Measurements from ENCODE around the gene ULK4. TPM values are rescaled to one million over a fixed set of nuclear protein-coding genes. Genes with fewer than 3 reads are reported as not detected.

The ULK4 gene
- total and polyA plus RNA-seq, 2 of the 4 experiments (the other 2 are of a cell fraction), result 2.7 to 5.0 TPM

DNA sequence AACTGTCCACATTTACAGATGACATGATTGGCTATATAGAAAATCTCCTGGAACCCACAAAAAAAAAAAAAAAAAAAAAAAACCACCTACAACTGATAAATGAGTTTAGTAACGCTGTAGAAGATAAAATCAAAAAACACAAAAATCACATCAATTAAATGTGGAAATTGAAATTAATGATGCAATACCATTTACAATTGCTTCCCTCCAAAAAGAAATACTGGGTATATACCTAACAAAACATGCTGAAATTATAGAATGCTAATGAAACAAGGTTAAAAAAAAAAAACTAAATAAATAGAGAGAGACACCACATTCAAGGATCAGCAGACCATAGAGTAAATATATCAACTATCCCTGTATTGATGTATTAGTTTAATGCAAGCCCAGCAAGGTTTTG, 215.7 kb downstream of the ULK4 start:
- Histone ChIP-seq H4K8ac (ENCODE audit: low read depth in 2 of 2, low read length in 2 of 2) (no peak overlapping the region), H4K91ac (ENCODE audit: insufficient read depth, low read depth, low read length) (no peak overlapping the region), H2BK120ac (ENCODE audit: low read depth, low read length) (no peak overlapping the region), H3K9me1 (ENCODE audit: insufficient read depth, low read length) (no peaks in the 10 kb centered on the region), H3K9ac (ENCODE audit: low read depth, low read length) (no peak overlapping the region), H3K27ac (ENCODE audit: insufficient read depth, low read length) (no peak overlapping the region), H2AK9ac (replicated peaks; ENCODE audit: low read depth, low read length, poor library complexity) (no peak overlapping the region), H2BK5ac (ENCODE audit: low read depth, low read length, poor library complexity, severe bottlenecking) (no peak overlapping the region), H2BK20ac (ENCODE audit: low read depth, low read length) (no peak overlapping the region), H3K4me3 (ENCODE audit: insufficient read depth, low read depth, low read length) (no peak overlapping the region), H3K4me1 (ENCODE audit: control insufficient read depth, insufficient read depth, low read length) (no peaks in the 10 kb centered on the region), H4K5ac (ENCODE audit: low read depth, low read length) (no peak overlapping the region), H3K18ac (ENCODE audit: low read depth, low read length) (no peak overlapping the region), H3K36me3 (ENCODE audit: control insufficient read depth, insufficient read depth, low read length) (no peaks in the 10 kb centered on the region), H3K14ac (replicated peaks; ENCODE audit: low read depth, low read length) (no peak overlapping the region), H3K4ac (ENCODE audit: low read depth, low read length) (no peak overlapping the region), H2BK15ac (ENCODE audit: low read depth, low read length) (no peak overlapping the region), H3K56ac (ENCODE audit: extremely low read depth, insufficient read depth, low read length) (no peak overlapping the region), H2AK5ac (ENCODE audit: low read depth, low read length) (no peak overlapping the region), H2AFZ (replicated peaks; ENCODE audit: low read length, poor library complexity) (no peak overlapping the region), H3K4me2 (ENCODE audit: low read depth, low read length) (no peak overlapping the region), H3K79me1 (ENCODE audit: low read depth in 1 of 2, low read length in 2 of 2) (no peaks in the 10 kb centered on the region), H3K9me3 (ENCODE audit: control insufficient read depth, insufficient read depth, low read length) (no peaks in the 10 kb centered on the region), H4K20me1 (ENCODE audit: insufficient read depth, low read length) (no peaks in the 10 kb centered on the region), H3K27me3 (ENCODE audit: control insufficient read depth, insufficient read depth, low read length) (no peaks in the 10 kb centered on the region), H3K23ac (ENCODE audit: low read depth, low read length) (no peak overlapping the region)
- in situ Hi-C loops (cut with MboI; ENCODE audit: low sequenced_read_pairs), result no loop called here
- POLR2A ChIA-PET (ENCODE audit: unreplicated experiment), result no interaction called here
- no peak for ATAC-seq (ENCODE audit: low read depth)
- no peak for TF ChIP-seq MAFK (IDR thresholded peaks at IDR 0.05; ENCODE audit: low read depth, low read length)
- TF ChIP-seq, protein P1, sequence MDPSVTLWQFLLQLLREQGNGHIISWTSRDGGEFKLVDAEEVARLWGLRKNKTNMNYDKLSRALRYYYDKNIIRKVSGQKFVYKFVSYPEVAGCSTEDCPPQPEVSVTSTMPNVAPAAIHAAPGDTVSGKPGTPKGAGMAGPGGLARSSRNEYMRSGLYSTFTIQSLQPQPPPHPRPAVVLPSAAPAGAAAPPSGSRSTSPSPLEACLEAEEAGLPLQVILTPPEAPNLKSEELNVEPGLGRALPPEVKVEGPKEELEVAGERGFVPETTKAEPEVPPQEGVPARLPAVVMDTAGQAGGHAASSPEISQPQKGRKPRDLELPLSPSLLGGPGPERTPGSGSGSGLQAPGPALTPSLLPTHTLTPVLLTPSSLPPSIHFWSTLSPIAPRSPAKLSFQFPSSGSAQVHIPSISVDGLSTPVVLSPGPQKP (IDR thresholded peaks at IDR 0.05; ENCODE audit: borderline replicate concordance, low read depth, low read length), result no peak
- no peak for TF ChIP-seq CHD1 (IDR thresholded peaks at IDR 0.05; ENCODE audit: low read depth, low read length)
- TF ChIP-seq MAZ (IDR thresholded peaks at IDR 0.05; ENCODE audit: borderline replicate concordance, low read depth, low read length), result no peak
- intact Hi-C loops (cut with micrococcal nuclease), result no loop called here
- WGBS, 2 experiments (ENCODE audit: extremely low coverage in 2 of 2, insufficient read length in 1 of 2), result no CpG with 5 or more reads among the region's 1 CpG
- DNase-seq, result no peak
- CTCF ChIA-PET, result interaction anchor here (0.6 kb wide), 1 partner anchor 117 kb away, joined by 3 read pairs; no protein-coding TSS in a partner anchor
- BruUV-seq (replicated peaks), result no TSS peak
- dilution Hi-C loops (cut with HindIII; ENCODE audit: low sequenced_read_pairs, unreplicated experiment), result no loop called here
